AG04449 (cell line): ENCODE measurements around the gene EIF4G1.

ENCODE experiments used
- CTCF ChIA-PET: fragments of 350-600 bp; formaldehyde crosslinking; extraction: SDS; loops from one replicate; lab custom pipeline; 2021; ENCODE audit warnings: antibody characterized with exemption; lab: Yijun Ruan, JAX
- POLR2A ChIA-PET: fragments of 400-600, 350-600 bp; formaldehyde crosslinking; extraction: SDS; loops from one replicate; lab custom pipeline; 2020; ENCODE audit warnings: antibody characterized with exemption, inconsistent platforms; lab: Yijun Ruan, JAX
- DNase-seq: peaks from one replicate; pipeline ENCODE4 v3.0.0-alpha.2; 2010; ENCODE audit warnings: low read depth, low spot score
- H3K4me3 ChIP-seq: 2 replicates; pipeline ENCODE4 v1.5.1; 2011; ENCODE audit warnings: low read depth, mild to moderate bottlenecking, control low read depth, low read length
- TF ChIP-seq, protein P1 (sequence below): IDR thresholded peaks from one replicate; pipeline ENCODE4 v1.5.1; 2011; ENCODE audit warnings: mild to moderate bottlenecking, moderate library complexity, low read length, control low read depth, inconsistent platforms; ENCODE audit not compliant: insufficient read depth; ENCODE audit errors: missing control alignments

Gene EIF4G1

GRCh38 chr3:184299488-184300377 is 14.7 kb upstream of the EIF4G1 start:
- H3K4me3 ChIP-seq, result peak overlapping the region; percentile 85
- no peak for DNase-seq
- ChIA-PET POLR2A (interaction anchor here (0.8 to 1.3 kb wide), 3 partner anchors 11 to 37 kb away, joined by 3 to 4 read pairs (median 4); no protein-coding TSS in a partner anchor), CTCF (interaction anchor here (1.0 to 2.5 kb wide), 5 partner anchors 11 to 53 kb away, joined by 3 to 6 read pairs (median 5); partner anchors contain the start of gene EEF1AKMT4)
- TF ChIP-seq, protein P1, sequence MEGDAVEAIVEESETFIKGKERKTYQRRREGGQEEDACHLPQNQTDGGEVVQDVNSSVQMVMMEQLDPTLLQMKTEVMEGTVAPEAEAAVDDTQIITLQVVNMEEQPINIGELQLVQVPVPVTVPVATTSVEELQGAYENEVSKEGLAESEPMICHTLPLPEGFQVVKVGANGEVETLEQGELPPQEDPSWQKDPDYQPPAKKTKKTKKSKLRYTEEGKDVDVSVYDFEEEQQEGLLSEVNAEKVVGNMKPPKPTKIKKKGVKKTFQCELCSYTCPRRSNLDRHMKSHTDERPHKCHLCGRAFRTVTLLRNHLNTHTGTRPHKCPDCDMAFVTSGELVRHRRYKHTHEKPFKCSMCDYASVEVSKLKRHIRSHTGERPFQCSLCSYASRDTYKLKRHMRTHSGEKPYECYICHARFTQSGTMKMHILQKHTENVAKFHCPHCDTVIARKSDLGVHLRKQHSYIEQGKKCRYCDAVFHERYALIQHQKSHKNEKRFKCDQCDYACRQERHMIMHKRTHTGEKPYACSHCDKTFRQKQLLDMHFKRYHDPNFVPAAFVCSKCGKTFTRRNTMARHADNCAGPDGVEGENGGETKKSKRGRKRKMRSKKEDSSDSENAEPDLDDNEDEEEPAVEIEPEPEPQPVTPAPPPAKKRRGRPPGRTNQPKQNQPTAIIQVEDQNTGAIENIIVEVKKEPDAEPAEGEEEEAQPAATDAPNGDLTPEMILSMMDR, result no peak

GRCh38 chr3:184300378-184300720 is 14.1 kb upstream of the EIF4G1 start:
- ChIA-PET POLR2A (no interaction called here), CTCF (interaction anchor here (1.0 to 2.5 kb wide), 5 partner anchors 11 to 52 kb away, joined by 3 to 6 read pairs (median 5); partner anchors contain the start of gene EEF1AKMT4)
- peak overlapping the region; percentile 85 for H3K4me3 ChIP-seq
- DNase-seq, result no peak
- TF ChIP-seq, protein P1, result no peak

GRCh38 chr3:184305577-184305976 is 8.8 kb upstream of the EIF4G1 start:
- no peak overlapping the region for H3K4me3 ChIP-seq
- DNase-seq, result no peak
- ChIA-PET CTCF (interaction anchor here (1.0 to 1.9 kb wide), 4 partner anchors 11 to 66 kb away, joined by 3 to 6 read pairs (median 5); no protein-coding TSS in a partner anchor), POLR2A (no interaction called here)
- TF ChIP-seq, protein P1, result peak; percentile 15

DNA sequence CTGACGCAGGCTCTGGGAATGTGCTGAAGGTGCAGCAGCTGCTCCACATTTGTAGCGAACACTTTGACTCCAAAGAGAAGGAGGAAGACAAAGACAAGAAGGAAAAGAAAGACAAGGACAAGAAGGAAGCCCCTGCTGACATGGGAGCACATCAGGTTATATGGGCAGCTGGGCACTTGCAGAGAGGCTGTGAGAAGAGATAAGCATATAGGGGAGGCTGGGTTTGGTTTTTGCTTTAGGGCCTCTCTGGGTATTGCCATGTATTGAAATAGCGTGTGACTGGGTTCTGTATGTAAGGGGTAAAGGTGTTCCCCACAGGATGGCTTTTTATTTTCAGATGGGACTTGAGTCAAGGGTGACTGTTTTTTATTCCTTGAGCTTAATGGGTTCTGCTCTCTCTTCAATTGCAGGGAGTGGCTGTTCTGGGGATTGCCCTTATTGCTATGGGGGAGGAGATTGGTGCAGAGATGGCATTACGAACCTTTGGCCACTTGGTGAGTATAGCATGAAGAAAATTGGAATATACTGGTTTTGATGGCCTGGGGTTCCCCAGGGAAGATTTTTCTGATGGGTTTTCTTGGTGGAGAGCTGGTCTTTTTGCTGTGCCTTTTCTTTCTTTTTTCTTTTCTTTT is 7.9 kb upstream of the EIF4G1 start:
- CTCF ChIA-PET, result interaction anchor here (1.0 to 1.9 kb wide), 4 partner anchors 10 to 65 kb away, joined by 3 to 6 read pairs (median 5); no protein-coding TSS in a partner anchor
- POLR2A ChIA-PET, result no interaction called here
- no peak overlapping the region for H3K4me3 ChIP-seq
- DNase-seq, result no peak
- TF ChIP-seq, protein P1, result no peak

GRCh38 chr3:184307915-184308314 is 6.5 kb upstream of the EIF4G1 start:
- TF ChIP-seq, protein P1, result no peak
- POLR2A ChIA-PET, result no interaction called here
- CTCF ChIA-PET, result no interaction called here
- no peak overlapping the region for H3K4me3 ChIP-seq
- no peak for DNase-seq

GRCh38 chr3:184308744-184309143 is 5.7 kb upstream of the EIF4G1 start:
- TF ChIP-seq, protein P1, result no peak
- ChIA-PET POLR2A (interaction anchor here (0.6 to 1.0 kb wide), 2 partner anchors 11 to 18 kb away, joined by 3 read pairs; no protein-coding TSS in a partner anchor), CTCF (no interaction called here)
- no peak overlapping the region for H3K4me3 ChIP-seq
- no peak for DNase-seq
